Right ventricle myocardium inferior (tissue), 1 donor: ENCODE results near the gene CXCL8. TPM values are rescaled to one million over a fixed set of nuclear protein-coding genes. Genes with fewer than 3 reads are reported as not detected.

Source experiments
- ATAC-seq: fragments of 200-7000 bp; cut with Tn5 transposase; one replicate; pipeline ENCODE4 v1.9.1; 2020; ENCODE audit warnings: mild to moderate bottlenecking, moderate library complexity
- DNase-seq: peaks from one replicate; pipeline ENCODE4 v3.0.0; 2021; ENCODE audit errors: missing footprints
- intact Hi-C: fragments of 100-400 bp; cut with DNase I; formaldehyde crosslinking; loops from one replicate; pipeline ENCODE4 v1.11.0; 2022
- total RNA-seq: library from RNA; stranded (reverse); fragmentation: NEBNext Ultra II Directional; extraction: Animal tissue kit (Norgen Biotek cat#: 25700); gene quantifications from one replicate; pipeline ENCODE4 v1.2.1, GENCODE V29; 2021
- donor health status: DM: no; HTN: yes; CAD: no; lungs with severe emphysema.

CXCL8 gene
- total RNA-seq, 1 donor from 2014 or later: not detected

GRCh38 chr4:73714647-73715046 is 25.7 kb upstream of the CXCL8 start:
- no peak for ATAC-seq
- intact Hi-C loops: no loop called here
- DNase-seq: no peak

DNA sequence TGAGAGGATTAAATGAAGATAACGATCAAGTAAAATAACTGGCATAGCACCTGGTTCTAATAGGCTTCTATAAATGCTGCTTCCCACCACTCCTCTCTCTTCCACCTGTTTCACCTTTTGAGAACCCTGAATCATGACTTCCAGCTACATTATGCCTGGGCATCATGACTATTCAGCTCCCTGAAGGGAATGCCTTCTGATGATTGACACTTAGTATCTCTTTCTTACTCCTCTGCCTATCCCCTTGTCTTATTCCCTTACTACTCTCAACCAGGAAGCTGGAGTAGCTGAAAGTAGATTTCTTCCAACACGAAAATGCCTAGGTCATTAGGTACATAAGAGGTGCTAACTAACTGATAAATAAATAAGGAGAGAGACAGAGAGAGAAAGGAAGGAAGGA is 24.7 kb upstream of the CXCL8 start:
- no peak for ATAC-seq
- no peak for DNase-seq
- intact Hi-C loops: no loop called here

GRCh38 chr4:73718375-73719373 is 21.7 kb upstream of the CXCL8 start:
- DNase-seq: no peak
- intact Hi-C loops: no loop called here
- ATAC-seq: no peak

- intact Hi-C loops: no loop called here
- DNase-seq (no peak), ATAC-seq (peak; percentile 81)
Measured at GRCh38 chr4:73721435-73721834, 18.9 kb upstream of the CXCL8 start.

- DNase-seq: no peak
- intact Hi-C loops: no loop called here
- peak; percentile 34 for ATAC-seq
Measured at GRCh38 chr4:73721909-73722308, 18.5 kb upstream of the CXCL8 start.

GRCh38 chr4:73723023-73723422 is 17.3 kb upstream of the CXCL8 start:
- ATAC-seq: no peak
- no peak for DNase-seq
- intact Hi-C loops: no loop called here

GRCh38 chr4:73723928-73724327 is 16.4 kb upstream of the CXCL8 start:
- DNase-seq: no peak
- intact Hi-C loops: no loop called here
- no peak for ATAC-seq

GRCh38 chr4:73725510-73725909 is 14.9 kb upstream of the CXCL8 start:
- intact Hi-C loops: loop anchor here (5.0 kb wide), 1 partner anchor 407 kb away; no protein-coding TSS in a partner anchor
- DNase-seq: no peak

GRCh38 chr4:73725985-73726384 is 14.4 kb upstream of the CXCL8 start:
- no peak for DNase-seq
- intact Hi-C loops: loop anchor here (5.0 kb wide), 1 partner anchor 406 kb away; no protein-coding TSS in a partner anchor
- ATAC-seq: no peak

More at GRCh38 chr4:73725510-73725909, 14.9 kb upstream of the CXCL8 start:
- no peak for ATAC-seq

- DNase-seq (no peak), ATAC-seq (no peak)
- intact Hi-C loops: loop anchor here (5.0 kb wide), 1 partner anchor 405 kb away; no protein-coding TSS in a partner anchor
Measured at GRCh38 chr4:73727685-73728084, 12.7 kb upstream of the CXCL8 start.

GRCh38 chr4:73728091-73728741 is 12.2 kb upstream of the CXCL8 start:
- intact Hi-C loops: loop anchor here (5.0 kb wide), 1 partner anchor 404 kb away; no protein-coding TSS in a partner anchor
- ATAC-seq: no peak
- DNase-seq: no peak

DNA sequence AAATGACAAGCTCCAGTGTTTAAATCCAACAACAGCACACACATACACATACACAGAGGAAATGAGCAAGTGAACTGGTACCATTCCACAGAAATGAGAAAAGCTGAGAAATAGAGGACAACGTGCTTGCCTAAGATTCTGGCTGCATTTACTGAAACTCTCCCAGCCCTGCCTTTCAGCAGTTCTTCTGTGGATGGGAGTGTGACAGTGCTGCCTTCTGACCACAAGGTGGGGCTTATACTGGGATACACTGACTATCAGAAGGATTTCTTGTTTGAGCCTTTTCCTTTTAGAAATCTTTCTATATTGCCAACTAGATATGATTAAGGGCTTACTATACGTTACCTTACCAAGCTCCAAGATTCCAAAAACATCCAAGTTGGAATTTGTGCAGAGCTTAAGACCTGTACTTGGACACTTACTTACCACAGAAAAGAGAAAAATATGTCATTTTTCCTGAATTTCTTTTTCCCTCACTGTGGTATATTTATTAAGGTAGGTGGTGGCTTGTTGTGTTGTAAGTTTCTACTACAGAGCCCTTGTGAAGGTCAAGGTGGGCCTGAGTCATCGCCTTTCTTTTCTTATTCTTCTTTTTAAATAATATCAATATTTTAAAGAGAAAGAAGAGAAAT is 10.7 kb upstream of the CXCL8 start:
- ATAC-seq (peak; percentile 95), DNase-seq (peak; percentile 68)
- intact Hi-C loops: loop anchor here (5.0 to 10.0 kb wide), 5 partner anchors 38 to 403 kb away; partner anchors contain the start of genes CXCL1 and CXCL3

GRCh38 chr4:73730292-73730691 is 10.1 kb upstream of the CXCL8 start:
- DNase-seq (no peak), ATAC-seq (no peak)
- intact Hi-C loops: loop anchor here (5.0 to 10.0 kb wide), 4 partner anchors 37 to 307 kb away; partner anchors contain the start of genes CXCL1 and CXCL3

GRCh38 chr4:73730867-73731266 is 9.5 kb upstream of the CXCL8 start:
- DNase-seq: no peak
- intact Hi-C loops: loop anchor here (5.0 to 10.0 kb wide), 4 partner anchors 36 to 306 kb away; partner anchors contain the start of genes CXCL1 and CXCL3
- no peak for ATAC-seq

DNA sequence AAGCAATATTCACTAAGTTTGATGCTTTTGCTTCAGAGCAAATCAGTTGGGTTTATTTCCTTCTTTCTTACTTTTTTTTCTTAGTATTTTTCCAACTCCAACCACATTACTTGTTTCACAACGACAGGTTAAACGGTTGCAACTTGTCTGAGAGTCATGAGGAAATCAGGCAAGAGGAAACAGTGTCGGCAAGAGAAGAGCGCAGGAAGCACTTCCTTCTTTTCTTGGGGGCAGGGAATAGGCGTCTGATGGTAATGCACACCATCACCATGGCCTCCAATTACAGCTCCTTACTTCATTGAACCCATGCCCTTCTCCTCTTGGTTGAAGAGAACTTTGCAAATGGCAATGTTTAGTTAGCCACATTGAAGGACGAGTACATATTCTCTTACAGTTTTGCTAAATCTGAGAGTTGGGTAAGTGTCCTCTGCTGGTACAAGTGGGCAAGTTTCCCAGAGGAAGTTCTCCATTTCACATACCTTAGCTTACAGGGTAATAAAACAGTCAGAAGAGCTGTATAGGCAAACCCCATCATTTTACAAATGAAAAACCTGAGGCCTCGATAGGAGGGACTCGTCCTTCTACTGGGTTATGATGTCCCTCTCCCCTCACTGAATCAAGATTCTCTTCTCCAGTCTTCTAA is 8.3 kb upstream of the CXCL8 start:
- ATAC-seq (no peak), DNase-seq (no peak)
- intact Hi-C loops: loop anchor here (5.0 to 10.0 kb wide), 4 partner anchors 35 to 305 kb away; partner anchors contain the start of genes CXCL1 and CXCL3

DNA sequence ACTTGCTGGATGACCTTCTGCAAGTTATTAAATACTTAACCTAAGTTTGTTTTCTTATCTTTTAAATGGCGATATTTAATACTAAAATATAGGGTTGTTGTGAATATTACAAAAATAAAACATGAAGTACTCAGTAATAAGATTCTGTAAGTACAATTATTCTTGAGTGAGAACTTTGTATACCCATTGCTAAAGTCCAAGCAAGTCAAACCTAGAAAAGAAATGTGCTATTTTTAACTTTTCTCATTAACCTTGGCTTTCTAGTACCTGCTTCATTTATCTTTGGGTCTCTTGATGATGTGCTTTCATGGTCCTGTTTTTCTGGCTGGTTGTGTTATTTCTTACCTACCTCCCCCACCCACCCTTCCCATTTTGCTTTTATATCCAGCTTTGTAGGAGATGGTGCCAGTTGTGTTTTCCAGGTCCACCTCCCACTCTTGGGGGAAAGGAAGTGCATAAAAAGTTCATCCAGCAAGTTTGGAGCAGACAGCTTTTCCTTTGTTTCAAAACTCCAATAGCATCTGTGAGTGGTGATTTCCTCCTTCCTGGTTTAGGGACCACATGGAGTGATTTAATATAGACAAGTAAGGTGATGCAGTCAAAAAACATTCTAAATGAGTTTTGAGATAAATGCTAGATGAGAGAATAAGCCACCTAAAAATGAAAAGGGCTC is 7.5 kb upstream of the CXCL8 start:
- no peak for DNase-seq
- intact Hi-C loops: loop anchor here (5.0 to 10.0 kb wide), 4 partner anchors 34 to 304 kb away; partner anchors contain the start of genes CXCL1 and CXCL3
- ATAC-seq: no peak

GRCh38 chr4:73734530-73735001 is 5.8 kb upstream of the CXCL8 start:
- intact Hi-C loops: loop anchor here (5.0 to 10.0 kb wide), 4 partner anchors 33 to 303 kb away; partner anchors contain the start of genes CXCL1 and CXCL3
- DNase-seq: no peak
- ATAC-seq: peak; percentile 35
